SK-N-MC (cell line): ENCODE results near the gene OXCT1.

Source experiments
- EZH2 ChIP-seq: fragments of 200-600 bp; sonication (generic); IDR thresholded peaks from one replicate; pipeline ENCODE4 v1.6.1; 2017; ENCODE audit warnings: antibody characterized with exemption
- FOXP2 ChIP-seq: optimal IDR thresholded peaks from 2 replicates; pipeline ENCODE3; 2011; ENCODE audit warnings: mild to moderate bottlenecking, moderate library complexity; ENCODE audit not compliant: insufficient read depth; ENCODE audit errors: extremely low read length, control extremely low read depth
- POLR2AphosphoS5 ChIP-seq: IDR thresholded peaks from 2 replicates; pipeline ENCODE4 v1.6.1; 2012; ENCODE audit warnings: mild to moderate bottlenecking, low read depth, low read length, borderline replicate concordance

- no peak for TF ChIP-seq FOXP2
- 0 out of 2 replicates have a peak, but pooled peaks have one; percentile 15 for TF ChIP-seq POLR2AphosphoS5
- TF ChIP-seq EZH2 = no peak
Observed at GRCh38 chr5:41794471-41794870, 75.8 kb downstream of the OXCT1 start.
